HG03342 (cell line): ENCODE data around the gene ZNF668.
"Not testable (repeated sequence)": the region's sequence is repeated elsewhere in the genome, so short reads cannot be mapped to it uniquely, and the experiment has no call there.

Experiments
- ATAC-seq: cut with Tn5 transposase; IDR thresholded peaks from one replicate; pipeline ENCODE4 v1.9.1; 2021; ENCODE audit warnings: mild to moderate bottlenecking, moderate library complexity; ENCODE audit not compliant: unreplicated experiment

The ZNF668 gene

GRCh38 chr16:31100876-31101641, 27.0 kb upstream of the ZNF668 start:
- not testable (repeated sequence) for ATAC-seq

DNA sequence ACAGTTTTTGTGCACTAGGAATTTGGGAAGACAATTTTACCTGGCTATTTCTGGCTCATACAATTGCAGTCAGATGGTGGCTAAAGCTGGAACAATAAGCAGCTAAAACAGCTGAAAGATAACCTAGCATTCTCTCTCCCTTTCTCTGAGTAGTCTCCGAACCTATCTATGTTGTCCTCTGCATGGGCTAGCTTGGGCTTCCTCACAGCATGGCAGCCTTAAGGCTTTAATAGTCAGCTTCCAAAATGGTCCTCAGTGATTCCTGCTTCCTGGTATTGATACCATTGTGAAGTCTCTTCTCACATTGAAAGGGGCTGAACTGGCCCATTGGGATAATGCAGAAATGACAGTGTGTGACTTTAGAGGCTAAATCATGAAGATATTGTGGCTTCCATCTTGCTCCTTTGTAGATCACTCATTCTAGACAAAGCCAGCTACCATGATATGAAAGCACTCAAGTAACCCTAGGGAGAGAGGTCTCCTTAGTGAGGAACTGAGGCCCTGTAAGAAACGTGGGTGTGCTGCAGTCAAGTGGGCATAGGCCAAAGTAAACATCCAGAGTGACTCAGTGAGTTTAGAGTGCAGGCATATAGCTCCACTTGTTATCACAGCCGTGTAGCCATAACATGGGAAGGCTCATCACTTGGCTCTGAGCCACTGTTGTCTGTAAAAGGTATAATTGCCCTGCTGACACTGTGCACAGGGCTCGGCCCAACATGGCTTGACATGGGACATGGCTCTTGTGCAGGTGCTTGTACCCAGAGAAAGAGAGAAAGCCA, 26.0 kb upstream of the ZNF668 start:
- ATAC-seq = no peak

- peak; percentile 75 for ATAC-seq
Measured at GRCh38 chr16:31094424-31095120, 20.5 kb upstream of the ZNF668 start, which contains the start of gene VKORC1. Gene VKORC1 (minus strand): TSS chr16:31094797. CDS start chr16:31094729, 68 bp downstream.

DNA sequence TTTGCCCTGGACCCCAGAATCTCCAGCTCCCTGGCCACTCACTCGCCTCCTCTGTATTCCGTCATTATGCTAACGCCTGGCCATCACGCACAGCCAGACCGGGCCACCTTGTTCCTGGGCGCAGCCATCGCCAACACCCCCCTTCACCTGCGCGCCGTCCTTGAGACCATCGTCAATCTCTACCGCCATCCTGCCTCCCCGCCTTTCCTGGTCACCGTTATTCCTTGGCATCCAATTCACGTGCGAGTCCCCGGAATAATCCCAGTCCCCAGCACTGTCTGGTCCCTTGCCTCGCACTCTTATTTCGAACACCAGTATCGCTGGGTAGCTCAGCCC, 20.0 kb upstream of the ZNF668 start:
- no peak for ATAC-seq

DNA sequence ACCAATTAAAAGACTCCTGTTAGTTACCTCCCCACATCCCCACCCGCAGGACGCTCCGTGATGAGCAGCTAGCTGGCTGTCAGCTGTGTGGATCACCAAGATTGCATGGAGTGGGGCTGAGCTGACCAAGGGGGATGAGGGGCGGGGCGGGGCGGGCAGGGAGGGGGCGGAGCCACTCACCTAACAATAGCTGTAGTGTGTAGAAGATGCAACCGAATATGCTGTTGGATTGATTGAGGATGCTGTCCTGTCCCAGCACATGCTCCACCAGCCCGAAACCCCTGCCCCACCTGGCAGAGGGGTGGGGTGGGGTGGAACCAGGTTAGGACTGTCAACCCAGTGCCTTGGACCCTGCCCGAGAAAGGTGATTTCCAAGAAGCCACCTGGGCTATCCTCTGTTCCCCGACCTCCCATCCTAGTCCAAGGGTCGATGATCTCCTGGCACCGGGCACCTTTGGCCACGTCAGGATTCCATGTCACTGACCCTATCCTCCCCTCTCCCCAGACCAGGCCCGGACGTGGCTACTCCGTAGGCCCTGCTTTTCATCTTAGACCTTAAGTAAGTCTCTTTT, 19.2 kb upstream of the ZNF668 start:
- no peak for ATAC-seq

- ATAC-seq = no peak
Measured at GRCh38 chr16:31092330-31092729, 18.3 kb upstream of the ZNF668 start.

- ATAC-seq = no peak
Measured at GRCh38 chr16:31090540-31090939, 16.5 kb upstream of the ZNF668 start.

GRCh38 chr16:31089199-31089598, 15.2 kb upstream of the ZNF668 start:
- ATAC-seq = no peak

DNA sequence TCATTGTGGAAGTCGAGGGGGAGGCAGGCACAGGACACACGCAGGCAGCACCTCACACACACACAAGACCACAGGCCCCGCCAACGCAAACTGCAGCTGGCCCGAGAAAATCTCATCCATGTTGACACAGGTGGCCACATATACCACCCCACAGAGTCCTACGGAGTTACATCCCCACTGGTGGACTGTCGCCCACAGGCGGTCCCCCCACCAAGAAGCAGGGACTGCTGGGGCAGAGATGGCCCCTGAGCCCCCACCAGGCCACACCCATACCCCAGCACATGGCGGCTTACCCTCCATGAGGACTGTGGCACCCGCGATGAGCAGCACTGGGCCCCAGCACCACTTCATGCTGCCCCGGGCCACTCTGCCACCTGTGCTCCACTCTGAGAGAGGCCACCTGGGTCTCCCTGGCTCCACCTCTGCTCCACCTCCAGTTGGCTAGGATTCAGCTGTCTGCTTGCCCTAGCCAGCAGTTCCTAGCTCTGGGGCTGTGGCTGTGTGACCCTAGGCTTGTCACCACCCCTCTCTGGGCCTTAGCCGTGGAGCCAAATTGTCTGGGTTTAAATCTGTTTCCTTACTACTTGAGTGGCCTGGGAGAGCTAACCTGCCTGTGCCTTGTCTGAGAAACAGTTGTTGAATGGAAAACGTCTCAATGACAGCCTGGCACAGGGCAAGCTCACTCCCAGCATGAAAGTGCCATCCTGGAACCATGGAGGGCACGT, 14.6 kb upstream of the ZNF668 start, which contains the start of gene PRSS53:
Gene PRSS53 (minus strand): TSS at position 485 of the 725 bp plus-strand sequence. CDS start 134 bp downstream, at position 351.
- no peak for ATAC-seq

DNA sequence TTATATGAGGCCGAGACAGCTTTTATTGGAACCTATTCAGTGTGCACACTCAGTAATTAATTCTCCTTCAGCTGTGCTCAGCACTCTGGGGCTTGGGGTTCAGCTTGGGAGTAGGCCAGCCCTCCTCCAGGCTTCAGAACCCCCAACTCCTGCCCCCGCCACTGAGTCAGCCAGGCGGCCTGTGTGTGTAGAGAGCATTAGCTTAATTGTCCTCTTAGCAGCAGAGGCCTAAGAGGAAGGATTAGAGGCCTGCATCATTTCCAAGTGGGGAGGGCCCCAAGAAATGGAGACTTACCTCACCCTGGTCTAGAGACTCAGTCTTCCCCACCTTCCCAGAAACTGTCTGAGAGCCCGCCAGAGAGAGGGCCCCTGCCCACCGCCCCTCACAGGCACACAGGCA, 13.9 kb upstream of the ZNF668 start:
- ATAC-seq = no peak

- no peak for ATAC-seq
Measured at GRCh38 chr16:31087481-31087880, 13.4 kb upstream of the ZNF668 start.

- no peak for ATAC-seq
Measured at GRCh38 chr16:31086629-31086906, 12.5 kb upstream of the ZNF668 start.

- no peak for ATAC-seq
Measured at GRCh38 chr16:31085873-31086628, 12.0 kb upstream of the ZNF668 start.

DNA sequence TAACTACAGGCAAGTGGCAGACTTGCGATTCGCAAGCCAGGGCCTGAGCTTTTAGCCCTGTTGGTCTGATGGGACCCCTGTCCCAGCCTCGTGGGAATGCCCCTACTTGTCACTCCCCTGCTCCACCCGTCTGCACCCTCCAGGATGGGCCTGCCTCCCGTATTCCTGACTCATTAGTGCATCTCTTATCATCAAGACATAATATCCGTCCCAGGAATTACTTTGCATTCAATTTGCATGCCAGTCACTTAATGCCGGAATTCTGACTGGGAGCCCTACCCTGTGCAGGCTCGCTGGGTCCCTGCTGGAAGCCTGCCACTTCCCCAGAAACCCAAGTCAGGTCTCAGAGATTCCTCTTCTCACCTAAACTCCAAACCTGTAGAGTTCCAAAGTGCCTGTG, 11.4 kb upstream of the ZNF668 start:
- ATAC-seq = no peak

DNA sequence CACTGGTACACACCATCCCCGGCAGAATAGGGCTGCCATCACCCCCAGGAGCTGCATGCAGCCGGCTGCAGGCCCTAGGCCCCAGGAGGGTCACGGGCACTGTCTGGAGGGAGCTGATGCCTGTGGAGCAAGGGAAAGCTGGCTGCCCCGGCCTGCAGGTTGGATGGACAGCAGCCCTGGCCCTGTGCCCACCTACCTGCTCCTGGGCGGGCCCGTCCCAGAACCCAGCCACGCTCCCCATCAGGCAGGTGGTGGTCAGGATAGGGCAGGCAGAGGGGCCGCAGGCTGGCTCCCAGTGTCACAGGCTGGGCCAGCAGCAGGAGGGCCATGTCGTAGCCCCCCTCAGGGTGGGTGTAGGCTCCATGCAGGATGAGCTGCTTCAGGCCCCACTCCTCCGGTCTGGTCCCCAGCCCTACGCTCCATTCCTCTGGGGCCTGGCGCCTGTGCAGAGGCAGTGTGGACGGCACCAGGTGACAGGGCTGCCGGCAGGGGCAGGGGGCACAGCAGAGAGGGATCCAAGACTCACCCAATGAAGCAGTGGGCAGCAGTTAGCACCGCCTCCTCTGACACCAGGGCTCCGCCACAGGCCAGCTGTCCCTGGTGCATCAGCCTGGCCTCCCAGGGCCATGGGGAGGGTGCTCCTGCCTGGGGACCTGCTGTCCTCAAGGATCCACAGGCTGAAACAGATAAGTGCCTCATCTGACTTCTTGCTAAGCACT, 10.7 kb upstream of the ZNF668 start:
- no peak for ATAC-seq

- no peak for ATAC-seq
Measured at GRCh38 chr16:31083981-31084380, 9.9 kb upstream of the ZNF668 start.

GRCh38 chr16:31083556-31083955, 9.5 kb upstream of the ZNF668 start:
- no peak for ATAC-seq

- ATAC-seq = no peak
Measured at GRCh38 chr16:31083081-31083480, 9.0 kb upstream of the ZNF668 start.

- ATAC-seq = no peak
Measured at GRCh38 chr16:31082368-31083045, 8.5 kb upstream of the ZNF668 start.
